Measurements from ENCODE around the gene CYTH3. TPM values are rescaled to one million over a fixed set of nuclear protein-coding genes. Genes with fewer than 3 reads are reported as not detected.
"Not testable (repeated sequence)": the region's sequence is repeated elsewhere in the genome, so short reads cannot be mapped to it uniquely, and the experiment has no call there.

CYTH3 gene
- total RNA-seq, 1 donor from 2014 or later = 17.2 TPM

DNA sequence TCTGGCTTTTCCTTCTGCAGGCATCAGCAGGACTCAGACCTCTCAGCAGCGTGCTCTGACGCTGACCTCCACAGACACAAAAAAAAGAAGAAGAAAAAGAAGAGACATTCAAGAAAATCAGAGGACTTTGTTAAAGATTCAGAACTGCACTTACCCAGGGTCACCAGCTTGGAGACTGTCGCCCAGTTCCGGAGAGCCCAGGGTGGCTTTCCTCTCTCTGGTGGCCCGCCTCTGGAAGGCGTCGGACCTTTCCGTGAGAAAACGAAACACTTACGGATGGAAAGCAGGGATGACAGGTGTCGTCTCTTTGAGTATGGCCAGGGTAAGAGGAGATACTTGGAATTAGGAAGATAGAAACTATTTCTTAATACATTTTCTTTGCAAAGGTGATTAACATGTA, 115.7 kb downstream of the CYTH3 start:
- H3K4me3 Mint-ChIP-seq (ENCODE audit: low read depth) = no peak overlapping the region
- H3K4me1 Mint-ChIP-seq (ENCODE audit: low read depth) = no peaks in the 10 kb centered on the region
- DNase-seq (ENCODE audit: low spot score, unreplicated experiment) = no peak
- H3K27me3 Mint-ChIP-seq = no peaks in the 10 kb centered on the region
- H3K9me3 Mint-ChIP-seq (ENCODE audit: low read depth) = no peaks in the 10 kb centered on the region
- no peak for TF ChIP-seq CTCF (IDR thresholded peaks at IDR 0.05; ENCODE audit: unreplicated experiment)
- no peak overlapping the region for H3K27ac Mint-ChIP-seq
- peaks cover 36% of the 10 kb centered on the region for H3K36me3 Mint-ChIP-seq (ENCODE audit: insufficient read depth)

DNA sequence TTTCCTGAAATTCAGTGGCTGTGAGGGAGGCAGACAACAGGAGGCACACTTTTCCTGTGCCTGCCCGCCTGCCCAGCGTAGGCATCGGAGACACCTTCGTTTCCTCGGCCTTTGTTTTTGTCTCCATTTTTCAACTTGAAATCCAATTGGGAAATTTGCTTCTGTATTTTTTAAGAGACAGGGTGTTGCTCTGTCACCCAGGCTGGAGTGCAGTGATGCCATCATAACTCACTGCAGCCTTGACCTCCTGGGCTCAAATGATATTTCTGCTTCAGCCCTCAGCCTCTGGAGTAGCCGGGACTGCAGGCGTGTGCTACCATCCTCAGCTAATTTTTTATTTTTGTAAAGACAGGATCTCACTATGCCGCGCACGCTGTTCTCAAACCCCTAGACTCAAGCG, 116.8 kb downstream of the CYTH3 start:
- no peak for TF ChIP-seq CTCF (IDR thresholded peaks at IDR 0.05; ENCODE audit: unreplicated experiment)
- Mint-ChIP-seq H3K36me3 (ENCODE audit: insufficient read depth) (peaks cover 40% of the 10 kb centered on the region), H3K27me3 (no peaks in the 10 kb centered on the region), H3K27ac (no peak overlapping the region), H3K4me3 (ENCODE audit: low read depth) (no peak overlapping the region), H3K4me1 (ENCODE audit: low read depth) (no peaks in the 10 kb centered on the region), H3K9me3 (ENCODE audit: low read depth) (no peaks in the 10 kb centered on the region)
- no peak for DNase-seq (ENCODE audit: low spot score, unreplicated experiment)

- Mint-ChIP-seq H3K9me3 (ENCODE audit: low read depth) (no peaks in the 10 kb centered on the region), H3K27me3 (no peaks in the 10 kb centered on the region), H3K4me1 (ENCODE audit: low read depth) (no peaks in the 10 kb centered on the region), H3K27ac (no peak overlapping the region), H3K36me3 (ENCODE audit: insufficient read depth) (peaks cover 38% of the 10 kb centered on the region), H3K4me3 (ENCODE audit: low read depth) (no peak overlapping the region)
- DNase-seq (ENCODE audit: low spot score, unreplicated experiment) = no peak
- TF ChIP-seq CTCF (IDR thresholded peaks at IDR 0.05; ENCODE audit: unreplicated experiment) = no peak
Measured at GRCh38 chr7:6154542-6155404, 117.7 kb downstream of the CYTH3 start.

- H3K4me3 Mint-ChIP-seq (ENCODE audit: low read depth) = no peak overlapping the region
- peaks cover 44% of the 10 kb centered on the region for H3K36me3 Mint-ChIP-seq (ENCODE audit: insufficient read depth)
- TF ChIP-seq CTCF (IDR thresholded peaks at IDR 0.05; ENCODE audit: unreplicated experiment) = no peak
- no peak for DNase-seq (ENCODE audit: low spot score, unreplicated experiment)
- H3K27me3 Mint-ChIP-seq = no peaks in the 10 kb centered on the region
- H3K9me3 Mint-ChIP-seq (ENCODE audit: low read depth) = no peaks in the 10 kb centered on the region
- no peaks in the 10 kb centered on the region for H3K4me1 Mint-ChIP-seq (ENCODE audit: low read depth)
- H3K27ac Mint-ChIP-seq = no peak overlapping the region
Measured at GRCh38 chr7:6153646-6154541, 118.5 kb downstream of the CYTH3 start.

- Mint-ChIP-seq H3K4me3 (ENCODE audit: low read depth) (no peak overlapping the region), H3K27ac (no peak overlapping the region), H3K27me3 (no peaks in the 10 kb centered on the region), H3K36me3 (ENCODE audit: insufficient read depth) (peaks cover 49% of the 10 kb centered on the region), H3K4me1 (ENCODE audit: low read depth) (no peaks in the 10 kb centered on the region), H3K9me3 (ENCODE audit: low read depth) (no peaks in the 10 kb centered on the region)
- no peak for TF ChIP-seq CTCF (IDR thresholded peaks at IDR 0.05; ENCODE audit: unreplicated experiment)
- no peak for DNase-seq (ENCODE audit: low spot score, unreplicated experiment)
Measured at GRCh38 chr7:6151994-6152735, 120.3 kb downstream of the CYTH3 start.

- DNase-seq (ENCODE audit: low spot score, unreplicated experiment); H3K9me3 Mint-ChIP-seq (ENCODE audit: low read depth); H3K4me3 Mint-ChIP-seq (ENCODE audit: low read depth); H3K4me1 Mint-ChIP-seq (ENCODE audit: low read depth); H3K27ac Mint-ChIP-seq; H3K27me3 Mint-ChIP-seq: not testable (repeated sequence)
- peaks cover 49% of the 10 kb centered on the region for H3K36me3 Mint-ChIP-seq (ENCODE audit: insufficient read depth)
Measured at GRCh38 chr7:6151527-6151926, 120.9 kb downstream of the CYTH3 start.
